Measurements from ENCODE around the gene SLC25A21. TPM values are rescaled to one million over a fixed set of nuclear protein-coding genes. Genes with fewer than 3 reads are reported as not detected.
"Not testable (repeated sequence)": the region's sequence is repeated elsewhere in the genome, so short reads cannot be mapped to it uniquely, and the experiment has no call there.

Gene SLC25A21
- total RNA-seq, 1 experiment from 2014 or later: 1.4 TPM

- H3K27me3 Mint-ChIP-seq (ENCODE audit: insufficient read depth, unreplicated experiment): no peaks in the 10 kb centered on the region
- no peaks in the 10 kb centered on the region for H3K36me3 Mint-ChIP-seq (ENCODE audit: insufficient read depth, unreplicated experiment)
- H3K4me3 Mint-ChIP-seq (ENCODE audit: unreplicated experiment): no peak overlapping the region
- no TSS peak for BruUV-seq (replicated peaks)
- ChIA-PET CTCF (no interaction called here), POLR2A (no interaction called here)
- no peaks in the 10 kb centered on the region for H3K4me1 Mint-ChIP-seq (ENCODE audit: insufficient read depth, unreplicated experiment)
- no peaks in the 10 kb centered on the region for H3K9me3 Mint-ChIP-seq (ENCODE audit: unreplicated experiment)
- intact Hi-C loops (cut with micrococcal nuclease): no loop called here
- TF ChIP-seq CTCF (IDR thresholded peaks at IDR 0.05; ENCODE audit: unreplicated experiment): no peak
- no peak overlapping the region for H3K27ac Mint-ChIP-seq (ENCODE audit: low read depth, unreplicated experiment)
- DNase-seq (ENCODE audit: unreplicated experiment): no peak
Measured at GRCh38 chr14:37078131-37078530, 94.3 kb downstream of the SLC25A21 start.

GRCh38 chr14:37074320-37074719 is 98.1 kb downstream of the SLC25A21 start:
- H3K27ac Mint-ChIP-seq (ENCODE audit: low read depth, unreplicated experiment); H3K4me3 Mint-ChIP-seq (ENCODE audit: unreplicated experiment); DNase-seq (ENCODE audit: unreplicated experiment); BruUV-seq (replicated peaks); POLR2A ChIA-PET; H3K36me3 Mint-ChIP-seq (ENCODE audit: insufficient read depth, unreplicated experiment); H3K9me3 Mint-ChIP-seq (ENCODE audit: unreplicated experiment); H3K27me3 Mint-ChIP-seq (ENCODE audit: insufficient read depth, unreplicated experiment); intact Hi-C loops (cut with micrococcal nuclease); H3K4me1 Mint-ChIP-seq (ENCODE audit: insufficient read depth, unreplicated experiment): not testable (repeated sequence)
- CTCF ChIA-PET: interaction anchor here (0.6 to 1.7 kb wide), 4 partner anchors 18 to 470 kb away, joined by 4 to 8 read pairs (median 4); no protein-coding TSS in a partner anchor

GRCh38 chr14:37063467-37064240 is 108.8 kb downstream of the SLC25A21 start:
- no peak for DNase-seq (ENCODE audit: unreplicated experiment)
- ChIA-PET CTCF (no interaction called here), POLR2A (no interaction called here)
- no peaks in the 10 kb centered on the region for H3K4me1 Mint-ChIP-seq (ENCODE audit: insufficient read depth, unreplicated experiment)
- no peak overlapping the region for H3K27ac Mint-ChIP-seq (ENCODE audit: low read depth, unreplicated experiment)
- no TSS peak for BruUV-seq (replicated peaks)
- TF ChIP-seq CTCF (IDR thresholded peaks at IDR 0.05; ENCODE audit: unreplicated experiment): no peak
- H3K9me3 Mint-ChIP-seq (ENCODE audit: unreplicated experiment): no peaks in the 10 kb centered on the region
- intact Hi-C loops (cut with micrococcal nuclease): no loop called here
- H3K27me3 Mint-ChIP-seq (ENCODE audit: insufficient read depth, unreplicated experiment): no peaks in the 10 kb centered on the region
- no peak overlapping the region for H3K4me3 Mint-ChIP-seq (ENCODE audit: unreplicated experiment)
- H3K36me3 Mint-ChIP-seq (ENCODE audit: insufficient read depth, unreplicated experiment): no peaks in the 10 kb centered on the region

GRCh38 chr14:37062191-37062803 is 110.1 kb downstream of the SLC25A21 start:
- POLR2A ChIA-PET: no interaction called here
- no peaks in the 10 kb centered on the region for H3K4me1 Mint-ChIP-seq (ENCODE audit: insufficient read depth, unreplicated experiment)
- TF ChIP-seq CTCF (IDR thresholded peaks at IDR 0.05; ENCODE audit: unreplicated experiment): no peak
- H3K4me3 Mint-ChIP-seq (ENCODE audit: unreplicated experiment): no peak overlapping the region
- DNase-seq (ENCODE audit: unreplicated experiment): no peak
- no peaks in the 10 kb centered on the region for H3K27me3 Mint-ChIP-seq (ENCODE audit: insufficient read depth, unreplicated experiment)
- no peaks in the 10 kb centered on the region for H3K9me3 Mint-ChIP-seq (ENCODE audit: unreplicated experiment)
- CTCF ChIA-PET: no interaction called here
- BruUV-seq (replicated peaks): no TSS peak
- no peak overlapping the region for H3K27ac Mint-ChIP-seq (ENCODE audit: low read depth, unreplicated experiment)
- intact Hi-C loops (cut with micrococcal nuclease): no loop called here
- no peaks in the 10 kb centered on the region for H3K36me3 Mint-ChIP-seq (ENCODE audit: insufficient read depth, unreplicated experiment)

Data from MCF 10A (cell line).